HL-60 (cell line): ENCODE data around the gene GALM.
A peak's percentile ranks its signal among the peaks of the same experiment; 100 is the strongest.

Experiments
- DNase-seq, 2 experiments: peaks; one replicate each; pipeline ENCODE4 v3.0.0-alpha.2; 2010 to 2020; ENCODE audit warnings: low read depth in 1 of 2, low spot score in 1 of 2
- H3K27ac ChIP-seq: fragments of 250-450 bp; sonication (Bioruptor Pico); replicated peaks from 2 replicates; pipeline ENCODE4 v1.5.1; 2020; ENCODE audit warnings: mild to moderate bottlenecking, moderate library complexity
- H3K27me3 ChIP-seq: fragments of 250-450 bp; sonication (Bioruptor Pico); 2 replicates; pipeline ENCODE4 v1.5.1; 2021; ENCODE audit warnings: mild to moderate bottlenecking, moderate library complexity; ENCODE audit not compliant: insufficient read depth, poor library complexity, severe bottlenecking
- H3K4me3 ChIP-seq: replicated peaks from 2 replicates; pipeline ENCODE4 v1.5.1; 2011; ENCODE audit warnings: mild to moderate bottlenecking, control low read depth, low read length; ENCODE audit not compliant: insufficient read depth
- GABPA ChIP-seq: IDR thresholded peaks from 2 replicates; pipeline ENCODE4 v1.6.1; 2012; ENCODE audit warnings: low read depth
- POLR2AphosphoS5 ChIP-seq: IDR thresholded peaks from 2 replicates; pipeline ENCODE4 v1.6.1; 2012; ENCODE audit warnings: low read depth
- SPI1 ChIP-seq: IDR thresholded peaks from 2 replicates; pipeline ENCODE4 v1.6.1; 2012; ENCODE audit warnings: low read depth, mild to moderate bottlenecking, borderline replicate concordance
- TF ChIP-seq, protein P1 (sequence below): IDR thresholded peaks from 2 replicates; pipeline ENCODE4 v1.6.1; 2012; ENCODE audit warnings: low read depth; ENCODE audit not compliant: insufficient replicate concordance
- TF ChIP-seq, protein P2 (sequence below): IDR thresholded peaks from one replicate; pipeline ENCODE4 v1.5.1; 2011; ENCODE audit warnings: low read length, control low read depth, inconsistent platforms; ENCODE audit not compliant: insufficient read depth

The GALM gene

DNA sequence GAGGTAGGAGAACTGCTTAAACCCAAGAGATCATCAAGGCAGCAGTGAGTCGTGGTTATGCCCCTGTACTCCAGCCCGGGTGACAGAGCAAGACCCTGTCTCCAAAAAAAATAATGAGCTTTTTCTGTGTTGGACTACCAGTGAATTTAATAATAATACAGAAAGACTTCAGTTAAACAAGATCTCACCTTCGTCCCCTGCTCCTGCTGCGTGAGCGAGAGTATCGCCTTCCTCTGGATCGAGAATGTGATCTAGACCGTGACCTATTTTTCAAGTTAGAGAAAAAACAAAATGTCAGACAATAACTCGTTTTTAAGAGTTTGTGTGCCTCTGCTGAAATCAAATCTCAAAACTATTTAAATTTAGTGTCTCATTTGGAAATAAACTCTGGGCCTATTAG is 82.5 kb downstream of the GALM start:
- H3K4me3 ChIP-seq, result no peak overlapping the region
- no peak for DNase-seq
- H3K27me3 ChIP-seq, result no peaks in the 10 kb centered on the region
- TF ChIP-seq, protein P1, sequence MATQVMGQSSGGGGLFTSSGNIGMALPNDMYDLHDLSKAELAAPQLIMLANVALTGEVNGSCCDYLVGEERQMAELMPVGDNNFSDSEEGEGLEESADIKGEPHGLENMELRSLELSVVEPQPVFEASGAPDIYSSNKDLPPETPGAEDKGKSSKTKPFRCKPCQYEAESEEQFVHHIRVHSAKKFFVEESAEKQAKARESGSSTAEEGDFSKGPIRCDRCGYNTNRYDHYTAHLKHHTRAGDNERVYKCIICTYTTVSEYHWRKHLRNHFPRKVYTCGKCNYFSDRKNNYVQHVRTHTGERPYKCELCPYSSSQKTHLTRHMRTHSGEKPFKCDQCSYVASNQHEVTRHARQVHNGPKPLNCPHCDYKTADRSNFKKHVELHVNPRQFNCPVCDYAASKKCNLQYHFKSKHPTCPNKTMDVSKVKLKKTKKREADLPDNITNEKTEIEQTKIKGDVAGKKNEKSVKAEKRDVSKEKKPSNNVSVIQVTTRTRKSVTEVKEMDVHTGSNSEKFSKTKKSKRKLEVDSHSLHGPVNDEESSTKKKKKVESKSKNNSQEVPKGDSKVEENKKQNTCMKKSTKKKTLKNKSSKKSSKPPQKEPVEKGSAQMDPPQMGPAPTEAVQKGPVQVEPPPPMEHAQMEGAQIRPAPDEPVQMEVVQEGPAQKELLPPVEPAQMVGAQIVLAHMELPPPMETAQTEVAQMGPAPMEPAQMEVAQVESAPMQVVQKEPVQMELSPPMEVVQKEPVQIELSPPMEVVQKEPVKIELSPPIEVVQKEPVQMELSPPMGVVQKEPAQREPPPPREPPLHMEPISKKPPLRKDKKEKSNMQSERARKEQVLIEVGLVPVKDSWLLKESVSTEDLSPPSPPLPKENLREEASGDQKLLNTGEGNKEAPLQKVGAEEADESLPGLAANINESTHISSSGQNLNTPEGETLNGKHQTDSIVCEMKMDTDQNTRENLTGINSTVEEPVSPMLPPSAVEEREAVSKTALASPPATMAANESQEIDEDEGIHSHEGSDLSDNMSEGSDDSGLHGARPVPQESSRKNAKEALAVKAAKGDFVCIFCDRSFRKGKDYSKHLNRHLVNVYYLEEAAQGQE, result no peak
- TF ChIP-seq SPI1 (no peak), GABPA (no peak), POLR2AphosphoS5 (no peak)
- TF ChIP-seq, protein P2, sequence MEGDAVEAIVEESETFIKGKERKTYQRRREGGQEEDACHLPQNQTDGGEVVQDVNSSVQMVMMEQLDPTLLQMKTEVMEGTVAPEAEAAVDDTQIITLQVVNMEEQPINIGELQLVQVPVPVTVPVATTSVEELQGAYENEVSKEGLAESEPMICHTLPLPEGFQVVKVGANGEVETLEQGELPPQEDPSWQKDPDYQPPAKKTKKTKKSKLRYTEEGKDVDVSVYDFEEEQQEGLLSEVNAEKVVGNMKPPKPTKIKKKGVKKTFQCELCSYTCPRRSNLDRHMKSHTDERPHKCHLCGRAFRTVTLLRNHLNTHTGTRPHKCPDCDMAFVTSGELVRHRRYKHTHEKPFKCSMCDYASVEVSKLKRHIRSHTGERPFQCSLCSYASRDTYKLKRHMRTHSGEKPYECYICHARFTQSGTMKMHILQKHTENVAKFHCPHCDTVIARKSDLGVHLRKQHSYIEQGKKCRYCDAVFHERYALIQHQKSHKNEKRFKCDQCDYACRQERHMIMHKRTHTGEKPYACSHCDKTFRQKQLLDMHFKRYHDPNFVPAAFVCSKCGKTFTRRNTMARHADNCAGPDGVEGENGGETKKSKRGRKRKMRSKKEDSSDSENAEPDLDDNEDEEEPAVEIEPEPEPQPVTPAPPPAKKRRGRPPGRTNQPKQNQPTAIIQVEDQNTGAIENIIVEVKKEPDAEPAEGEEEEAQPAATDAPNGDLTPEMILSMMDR, result no peak
- H3K27ac ChIP-seq, result no peak overlapping the region

DNA sequence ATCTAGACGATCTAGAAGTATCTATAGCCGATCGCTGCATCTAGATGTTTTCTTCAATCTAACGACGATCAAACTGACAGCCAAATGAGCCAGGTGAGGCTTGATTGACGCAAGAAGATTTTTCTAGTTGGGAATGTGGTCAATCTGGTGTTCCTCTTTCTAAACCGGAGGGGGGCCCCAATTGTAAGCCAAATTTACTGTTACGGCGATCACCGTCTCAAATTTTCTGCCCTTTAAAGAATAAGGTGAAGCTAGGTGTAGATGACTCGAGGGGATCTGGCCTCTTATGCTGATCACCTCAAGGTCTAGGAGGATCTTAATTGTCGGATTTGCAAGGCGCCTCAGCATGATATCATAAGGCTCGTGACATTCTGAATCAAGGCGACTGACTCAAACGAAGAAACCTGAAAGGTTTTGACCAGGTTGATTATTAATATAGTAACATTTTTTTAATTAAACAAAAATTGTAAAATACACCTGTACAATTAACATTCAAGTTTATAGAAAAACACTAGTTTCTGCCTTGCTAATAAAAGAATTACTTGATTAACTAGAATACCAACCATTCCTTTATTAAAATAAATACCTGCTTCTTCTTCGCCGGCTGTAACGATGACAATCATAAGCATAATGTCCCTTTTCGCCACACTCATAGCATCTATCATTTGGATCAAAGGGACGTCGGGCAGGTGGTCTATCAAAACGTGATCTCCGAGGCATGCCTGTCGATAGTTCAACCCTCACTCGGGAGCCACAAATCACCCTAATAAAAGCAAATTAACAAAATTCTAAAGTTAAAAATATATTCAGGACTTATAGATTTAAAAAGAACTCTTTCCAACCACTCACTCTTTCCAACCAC is 83.3 kb downstream of the GALM start:
- H3K27ac ChIP-seq, result peak overlapping the region; percentile 99
- TF ChIP-seq SPI1, result peak; percentile 67; the same call in 1 of the 2 replicates
- TF ChIP-seq, protein P2, result no peak
- DNase-seq, result peak in 1 of 2 experiments; percentile 23

DNA sequence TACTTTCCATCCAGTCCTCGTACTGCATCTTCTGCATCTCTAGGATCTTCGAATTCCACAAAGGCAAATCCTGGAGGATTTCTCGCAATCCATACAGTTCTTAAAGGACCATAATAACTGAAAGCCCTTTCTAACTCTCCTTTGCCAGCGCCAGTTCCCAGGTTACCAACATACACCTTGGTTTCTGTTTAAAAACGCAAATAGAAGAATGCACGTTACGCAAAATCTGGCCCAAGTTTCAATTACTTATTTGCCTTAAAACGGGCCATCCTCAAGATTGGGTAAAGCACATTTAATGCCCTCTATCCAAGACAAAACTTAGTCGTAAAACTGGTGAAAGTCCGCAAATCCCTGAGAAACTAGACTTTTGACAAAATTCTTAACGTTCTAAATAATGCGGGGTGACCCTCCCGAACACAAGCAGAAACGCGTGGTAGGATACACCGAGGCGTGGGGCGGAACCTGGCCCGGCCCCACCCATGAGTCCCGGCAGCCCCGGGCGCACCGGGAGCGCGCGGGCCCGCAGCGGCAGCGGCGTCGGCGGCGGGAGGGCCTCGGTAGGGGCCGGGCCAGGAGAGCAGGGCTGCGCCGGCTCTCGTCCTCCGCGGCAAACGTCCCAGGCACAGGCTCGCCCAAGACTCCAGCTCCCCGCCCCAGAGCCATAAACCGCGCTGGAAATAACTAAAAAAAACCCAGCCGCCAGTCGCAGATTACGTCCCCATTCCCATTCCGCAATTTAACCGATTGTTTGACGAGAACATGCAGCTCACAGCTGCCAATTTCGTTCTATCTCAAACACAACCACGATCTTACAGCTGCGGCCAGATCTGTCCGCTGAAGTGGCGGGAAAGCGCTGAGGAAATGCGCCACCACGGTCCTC is 84.3 kb downstream of the GALM start:
- peak; percentile 27 to 51 for DNase-seq
- Histone ChIP-seq H3K27ac (peak overlapping the region; percentile 99), H3K4me3 (peak overlapping the region; percentile 82)

More for the DNA sequence above, 83.3 kb downstream of the GALM start:
- H3K27me3 ChIP-seq, result no peaks in the 10 kb centered on the region
- H3K4me3 ChIP-seq, result peak overlapping the region; percentile 82

DNA sequence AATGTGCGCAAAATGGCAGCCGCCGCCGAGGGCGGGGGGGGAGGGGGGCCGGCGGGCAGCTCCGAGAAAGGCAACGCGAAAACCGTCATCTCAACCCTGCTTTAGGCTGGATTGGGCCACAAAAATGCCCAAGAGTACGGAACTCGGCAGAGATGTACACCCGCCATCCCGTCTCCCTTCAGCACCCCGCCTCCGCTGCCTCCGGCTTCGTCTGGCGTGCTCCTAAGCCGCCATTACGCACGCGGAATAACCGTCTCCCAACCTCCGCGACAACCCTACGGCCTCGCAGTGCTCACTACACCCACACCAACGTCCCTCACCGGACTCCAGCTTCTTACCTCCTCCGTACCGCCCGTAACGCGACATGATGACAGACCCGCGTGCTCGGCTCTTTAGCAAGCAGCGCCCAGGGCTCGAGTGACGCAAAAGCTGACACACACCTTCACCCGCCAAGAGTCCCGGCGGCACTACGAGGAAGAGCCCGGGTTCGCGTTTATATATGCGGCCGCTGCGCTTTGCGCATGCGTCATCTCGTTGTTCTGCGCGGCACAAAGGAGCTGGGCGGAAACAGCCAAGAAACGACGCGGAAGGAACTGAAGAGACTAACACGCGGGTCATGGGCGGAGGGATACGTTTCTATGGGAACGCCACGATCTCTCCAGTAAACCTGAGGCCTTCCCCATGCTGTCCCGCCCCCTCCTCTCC is 85.1 kb downstream of the GALM start, which contains the start of gene SRSF7:
Gene SRSF7 (minus strand): TSS at position 471 of the 705 bp plus-strand sequence. CDS start 105 bp downstream, at position 366.
- TF ChIP-seq POLR2AphosphoS5 (peak; percentile 100), SPI1 (peak; percentile 52; the same call in 1 of the 2 replicates), GABPA (peak; percentile 56; the same call in 1 of the 2 replicates)
- TF ChIP-seq, protein P1, result peak; percentile 81
- TF ChIP-seq, protein P2, result no peak
- Histone ChIP-seq H3K4me3 (peak within 1 kb of the TSS; percentile 82), H3K27ac (peak within 1 kb of the TSS; percentile 99), H3K27me3 (no peaks in the 10 kb centered on the region)
- peak; percentile 98 to 99 for DNase-seq

More for the DNA sequence above, 84.3 kb downstream of the GALM start:
- no peak for TF ChIP-seq GABPA
- peak; percentile 27; the same call in 1 of the 2 replicates for TF ChIP-seq SPI1
- no peaks in the 10 kb centered on the region for H3K27me3 ChIP-seq
